ENCODE data around the gene COA8. TPM values are rescaled to one million over a fixed set of nuclear protein-coding genes. Genes with fewer than 3 reads are reported as not detected.
A peak's percentile ranks its signal among the peaks of the same experiment; 100 is the strongest.

COA8 gene, protein sequence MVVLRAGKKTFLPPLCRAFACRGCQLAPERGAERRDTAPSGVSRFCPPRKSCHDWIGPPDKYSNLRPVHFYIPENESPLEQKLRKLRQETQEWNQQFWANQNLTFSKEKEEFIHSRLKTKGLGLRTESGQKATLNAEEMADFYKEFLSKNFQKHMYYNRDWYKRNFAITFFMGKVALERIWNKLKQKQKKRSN
- total RNA-seq (10 to 100 TPM; 35.7 to 39.0 (median 37.5) TPM), polyA plus RNA-seq (10 to 100 TPM; 33.9 to 67.3 (median 65.7) TPM)

DNA sequence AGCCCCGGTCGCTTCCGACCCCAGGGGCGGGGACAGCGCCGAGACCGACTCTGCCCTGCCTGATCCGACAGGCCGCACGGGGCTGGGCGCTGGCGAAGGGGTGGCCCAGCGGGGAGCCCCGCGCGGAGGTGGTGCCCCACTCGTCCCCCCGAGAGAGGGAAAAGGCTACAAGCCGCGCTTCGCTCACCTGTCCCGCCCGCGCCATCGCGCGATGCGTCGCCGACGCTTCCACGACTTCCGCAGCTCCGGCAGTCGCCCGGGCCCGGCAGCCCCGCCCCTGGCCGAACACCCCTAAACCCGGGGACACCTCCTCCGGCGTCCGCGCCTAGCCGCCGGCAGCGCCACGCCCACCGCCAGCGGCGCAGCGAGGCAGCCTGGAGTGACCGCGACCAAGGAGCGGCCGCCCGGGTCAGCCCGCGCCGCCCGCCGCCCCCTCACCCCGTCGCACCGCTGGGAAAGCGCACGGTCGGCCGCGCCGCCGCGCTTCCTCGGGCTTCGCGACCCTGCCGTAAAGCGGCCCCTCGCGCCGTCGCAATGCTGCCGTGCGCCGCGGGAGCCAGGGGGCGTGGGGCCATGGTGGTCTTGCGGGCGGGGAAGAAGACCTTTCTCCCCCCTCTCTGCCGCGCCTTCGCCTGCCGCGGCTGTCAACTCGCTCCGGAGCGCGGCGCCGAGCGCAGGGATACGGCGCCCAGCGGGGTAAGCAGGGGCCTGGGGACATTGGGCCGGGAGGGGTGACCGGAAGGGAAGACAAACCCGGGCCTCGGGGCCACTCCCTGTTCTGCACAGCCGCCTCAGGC, at the start of gene COA8, which contains the start of gene BAG5:
TSS of gene COA8 (plus strand) at position 532 of the 797 bp plus-strand sequence. CDS start at position 574, 42 bp downstream.
TSS of gene BAG5 (minus strand) at position 229 of the 797 bp plus-strand sequence. CDS start 1,493 bp downstream, outside the sequence.
- 0% methylated on average over 109 of the region's 109 CpGs for WGBS, 2 donors
- Histone ChIP-seq H3K4me1 (peaks cover 0 to 62% (median 59%) of the 10 kb centered on the region in 4 donors), H3K4me3 (peak within 1 kb of the TSS; percentile 68 to 95 (median 92)), H3K9me3 (no peaks in the 10 kb centered on the region), H3K27ac (peak within 1 kb of the TSS; percentile 91 to 98 (median 96)), H3K27me3 (no peaks in the 10 kb centered on the region), H3K36me3 (peaks cover 0 to 26% (median 4%) of the 10 kb centered on the region in 4 donors)
- TF ChIP-seq POLR2AphosphoS5 (IDR thresholded peaks at IDR 0.05) (peak; percentile 88 to 98 (median 92)), EP300 (IDR thresholded peaks at IDR 0.05) (no peak), POLR2A (IDR thresholded peaks at IDR 0.05) (peak; percentile 54 to 72)
- TF ChIP-seq, protein P1, sequence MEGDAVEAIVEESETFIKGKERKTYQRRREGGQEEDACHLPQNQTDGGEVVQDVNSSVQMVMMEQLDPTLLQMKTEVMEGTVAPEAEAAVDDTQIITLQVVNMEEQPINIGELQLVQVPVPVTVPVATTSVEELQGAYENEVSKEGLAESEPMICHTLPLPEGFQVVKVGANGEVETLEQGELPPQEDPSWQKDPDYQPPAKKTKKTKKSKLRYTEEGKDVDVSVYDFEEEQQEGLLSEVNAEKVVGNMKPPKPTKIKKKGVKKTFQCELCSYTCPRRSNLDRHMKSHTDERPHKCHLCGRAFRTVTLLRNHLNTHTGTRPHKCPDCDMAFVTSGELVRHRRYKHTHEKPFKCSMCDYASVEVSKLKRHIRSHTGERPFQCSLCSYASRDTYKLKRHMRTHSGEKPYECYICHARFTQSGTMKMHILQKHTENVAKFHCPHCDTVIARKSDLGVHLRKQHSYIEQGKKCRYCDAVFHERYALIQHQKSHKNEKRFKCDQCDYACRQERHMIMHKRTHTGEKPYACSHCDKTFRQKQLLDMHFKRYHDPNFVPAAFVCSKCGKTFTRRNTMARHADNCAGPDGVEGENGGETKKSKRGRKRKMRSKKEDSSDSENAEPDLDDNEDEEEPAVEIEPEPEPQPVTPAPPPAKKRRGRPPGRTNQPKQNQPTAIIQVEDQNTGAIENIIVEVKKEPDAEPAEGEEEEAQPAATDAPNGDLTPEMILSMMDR (IDR thresholded peaks at IDR 0.05): no peak
- peak; percentile 88 for DNase-seq
- intact Hi-C loops (cut with DNase I): no loop called here

DNA sequence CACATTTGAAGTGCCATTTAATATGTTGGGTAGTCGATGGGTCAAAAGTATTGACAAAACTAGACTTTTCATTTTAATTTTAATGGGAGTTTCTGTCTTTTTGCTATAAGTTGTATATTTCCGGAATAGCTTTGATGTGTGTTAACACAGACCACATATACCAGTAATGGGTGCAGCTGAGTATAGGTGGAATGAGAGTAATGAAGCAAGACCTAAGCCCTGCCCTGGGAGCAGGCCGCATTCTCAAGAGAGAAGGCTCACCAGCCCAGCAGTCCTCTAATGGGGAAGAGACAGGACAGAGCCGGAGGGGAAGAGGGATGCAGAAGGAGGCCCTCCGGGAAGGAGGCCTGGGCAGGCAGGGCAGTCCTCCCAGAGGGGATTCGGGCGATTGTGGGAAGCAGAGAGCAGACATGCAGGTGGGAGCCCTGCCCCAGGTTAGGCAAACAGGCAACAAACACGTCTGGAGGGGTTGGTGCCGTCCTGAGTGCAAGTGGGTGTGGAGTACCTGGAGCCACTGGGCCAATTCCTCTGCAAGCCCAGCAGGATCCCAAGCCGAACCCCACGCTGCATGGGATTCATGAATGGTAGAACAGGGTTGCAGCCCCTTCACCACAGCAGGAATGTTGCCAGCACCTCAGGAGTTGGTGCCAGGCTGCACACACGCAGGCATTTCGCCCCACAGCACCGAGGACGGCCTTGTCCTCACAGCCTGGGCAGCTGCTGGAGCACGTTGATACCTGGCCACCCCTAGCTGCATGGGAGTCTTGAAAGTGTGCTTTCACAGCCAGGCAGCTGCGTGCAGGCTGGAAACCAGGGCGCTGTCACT, 48.0 kb upstream of the COA8 start:
- H3K9me3 ChIP-seq: no peaks in the 10 kb centered on the region
- peak overlapping the region; percentile 29 to 92 (median 86) for H3K27ac ChIP-seq
- intact Hi-C loops (cut with DNase I): no loop called here
- 88 to 90% methylated on average over 18 of the region's 18 CpGs for WGBS, 2 donors
- H3K27me3 ChIP-seq: no peaks in the 10 kb centered on the region
- H3K36me3 ChIP-seq: peaks cover 0 to 21% (median 5%) of the 10 kb centered on the region in 4 donors
- TF ChIP-seq, protein P1 (IDR thresholded peaks at IDR 0.05): no peak
- TF ChIP-seq POLR2A (IDR thresholded peaks at IDR 0.05): no peak
- TF ChIP-seq POLR2AphosphoS5 (IDR thresholded peaks at IDR 0.05): no peak
- no peak for TF ChIP-seq EP300 (IDR thresholded peaks at IDR 0.05)
- no peak overlapping the region for H3K4me3 ChIP-seq
- peak; percentile 66 for DNase-seq
- peaks cover 0 to 43% (median 41%) of the 10 kb centered on the region in 4 donors for H3K4me1 ChIP-seq

DNA sequence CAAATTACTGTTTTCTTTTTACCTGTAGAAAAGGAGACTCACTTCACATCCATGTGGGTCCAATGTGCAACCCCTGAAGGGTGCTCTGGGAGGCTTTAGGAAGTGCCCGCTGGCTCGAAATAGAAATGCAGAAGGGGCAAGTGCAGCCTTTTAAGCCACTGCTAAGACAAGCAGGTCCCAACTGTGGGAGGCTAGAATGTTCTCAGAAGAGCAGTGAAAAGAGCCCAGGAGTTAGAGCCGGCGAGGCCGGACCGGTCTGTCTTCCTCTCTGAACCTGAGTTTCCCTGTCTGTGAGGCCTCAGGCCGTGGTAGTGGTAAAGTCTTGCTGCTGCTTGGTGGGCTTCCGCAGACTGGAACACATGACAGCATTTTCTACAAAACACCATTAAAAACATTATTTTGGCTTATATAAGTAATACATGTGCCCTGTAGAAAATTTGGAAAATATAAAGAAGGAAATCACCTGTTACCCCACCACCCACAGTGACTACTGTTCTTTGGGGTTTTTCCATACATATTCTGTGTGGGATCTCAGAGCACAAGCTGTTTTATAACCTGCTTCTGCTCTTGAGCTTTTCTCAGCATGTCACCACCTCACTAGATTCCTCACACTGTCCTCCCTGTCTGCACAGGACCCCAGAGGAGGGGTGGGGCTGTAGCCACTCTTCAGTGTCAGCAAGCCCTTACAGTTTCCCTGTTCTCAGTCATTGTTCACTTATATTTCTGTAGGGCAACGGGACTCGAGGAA, 46.2 kb upstream of the COA8 start:
- Histone ChIP-seq H3K4me1 (peaks cover 0 to 59% (median 51%) of the 10 kb centered on the region in 4 donors), H3K27ac (peak overlapping the region in 3 of 4 donors; percentile 92 to 98 (median 94)), H3K27me3 (no peaks in the 10 kb centered on the region), H3K9me3 (no peaks in the 10 kb centered on the region), H3K36me3 (peaks cover 5 to 12% (median 11%) of the 10 kb centered on the region in 4 donors), H3K4me3 (no peak overlapping the region)
- no peak for TF ChIP-seq EP300 (IDR thresholded peaks at IDR 0.05)
- no peak for TF ChIP-seq POLR2A (IDR thresholded peaks at IDR 0.05)
- no peak for TF ChIP-seq POLR2AphosphoS5 (IDR thresholded peaks at IDR 0.05)
- TF ChIP-seq, protein P1 (IDR thresholded peaks at IDR 0.05): no peak
- DNase-seq: peak; percentile 46
- intact Hi-C loops (cut with DNase I): no loop called here
- 75 to 79% methylated on average over 10 of the region's 10 CpGs for WGBS, 2 donors

DNA sequence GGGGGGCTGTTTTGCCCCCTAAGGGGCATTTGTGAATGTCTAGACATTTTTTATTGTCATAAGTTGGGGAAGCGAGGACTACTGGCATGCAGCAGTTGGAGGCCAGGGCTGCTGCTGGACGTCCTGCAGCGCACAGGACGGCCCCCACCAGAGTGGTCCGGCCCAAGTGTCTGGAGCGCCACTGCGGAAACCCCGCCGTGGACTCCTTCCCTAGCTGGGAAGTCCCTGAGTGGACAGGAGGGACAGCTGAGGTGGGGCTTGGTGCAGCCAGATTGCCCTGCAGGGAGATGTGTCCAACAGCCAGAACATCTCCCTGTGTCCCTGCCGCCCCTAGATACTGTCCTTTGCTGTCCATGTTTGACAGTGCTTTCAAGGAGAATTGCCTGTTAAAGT, 45.6 kb upstream of the COA8 start:
- Histone ChIP-seq H3K27me3 (no peaks in the 10 kb centered on the region), H3K27ac (peak overlapping the region; percentile 86 to 98 (median 93)), H3K9me3 (no peaks in the 10 kb centered on the region), H3K36me3 (peaks cover 5 to 12% (median 11%) of the 10 kb centered on the region in 4 donors), H3K4me1 (peaks cover 0 to 59% (median 51%) of the 10 kb centered on the region in 4 donors), H3K4me3 (no peak overlapping the region)
- 89 to 92% methylated on average over 10 of the region's 10 CpGs for WGBS, 2 donors
- DNase-seq: peak; percentile 63
- TF ChIP-seq EP300 (IDR thresholded peaks at IDR 0.05) (no peak), POLR2A (IDR thresholded peaks at IDR 0.05) (no peak)
- intact Hi-C loops (cut with DNase I): no loop called here

All from sigmoid colon (tissue), 7 donors.